Mesothelial cell of epicardium (in vitro differentiated cells): ENCODE data around the gene CELF2. TPM values are rescaled to one million over a fixed set of nuclear protein-coding genes. Genes with fewer than 3 reads are reported as not detected.

ENCODE experiments used
- DNase-seq, 2 experiments: peaks; one replicate each; pipeline ENCODE4 v3.0.0; 2021; ENCODE audit warnings: low spot score in 2 of 2; ENCODE audit not compliant: unreplicated experiment in 2 of 2
- H3K27ac Mint-ChIP-seq: 2 replicates; pipeline ENCODE4 v1.8.0; 2021; ENCODE audit warnings: mixed read lengths
- H3K27me3 Mint-ChIP-seq: 2 replicates; pipeline ENCODE4 v1.8.0; 2021; ENCODE audit warnings: low read depth, mixed read lengths
- H3K36me3 Mint-ChIP-seq: 2 replicates; pipeline ENCODE4 v1.8.0; 2021; ENCODE audit warnings: mixed read lengths
- H3K4me1 Mint-ChIP-seq: 2 replicates; pipeline ENCODE4 v1.8.0; 2021; ENCODE audit warnings: mixed read lengths
- H3K4me3 Mint-ChIP-seq: 2 replicates; pipeline ENCODE4 v1.8.0; 2021; ENCODE audit warnings: mild to moderate bottlenecking, moderate library complexity, mixed read lengths
- H3K9me3 Mint-ChIP-seq: 2 replicates; pipeline ENCODE4 v1.8.0; 2021; ENCODE audit warnings: mixed read lengths
- CTCF ChIP-seq: fragments of 200-600 bp; sonication (generic); IDR thresholded peaks from one replicate; pipeline ENCODE4 v1.5.0; 2021; ENCODE audit warnings: antibody characterized with exemption; ENCODE audit not compliant: unreplicated experiment
- total RNA-seq: library from RNA; stranded (reverse); gene quantifications from 3 replicates; pipeline ENCODE4 v1.2.1, GENCODE V29; 2021

The CELF2 gene
- total RNA-seq, 1 donor from 2014 or later = 24.0 TPM

DNA sequence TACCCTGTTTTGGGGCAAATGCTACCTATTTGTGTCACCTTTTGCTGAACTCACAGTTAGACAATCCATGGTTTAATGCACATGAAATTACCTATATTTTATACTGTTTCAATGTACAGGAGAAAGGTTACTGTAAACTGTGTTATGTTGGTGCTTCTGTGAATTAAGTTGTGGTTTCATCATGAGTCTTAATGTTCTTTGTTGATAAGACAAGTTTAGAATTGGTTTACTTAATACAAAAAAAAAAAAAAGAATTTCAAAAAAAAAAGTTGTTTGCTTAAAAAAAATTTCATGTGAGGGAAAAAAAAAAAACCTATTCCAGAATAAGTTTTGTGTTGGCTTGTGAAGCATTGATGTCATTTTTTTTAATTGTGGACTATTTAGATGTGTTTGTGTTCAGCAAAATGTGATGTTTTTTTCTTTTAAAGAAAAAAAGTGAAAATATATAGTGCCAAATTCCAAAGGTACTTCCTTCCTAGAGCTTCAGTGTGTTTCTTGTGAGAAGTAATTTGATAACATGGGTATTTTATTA, 313.4 kb downstream of the CELF2 start:
- H3K9me3 Mint-ChIP-seq = no peaks in the 10 kb centered on the region
- H3K27me3 Mint-ChIP-seq = no peaks in the 10 kb centered on the region
- H3K27ac Mint-ChIP-seq = no peak overlapping the region
- no peak overlapping the region for H3K4me3 Mint-ChIP-seq
- TF ChIP-seq CTCF = no peak
- no peaks in the 10 kb centered on the region for H3K36me3 Mint-ChIP-seq
- no peak for DNase-seq
- peaks cover 27% of the 10 kb centered on the region for H3K4me1 Mint-ChIP-seq

DNA sequence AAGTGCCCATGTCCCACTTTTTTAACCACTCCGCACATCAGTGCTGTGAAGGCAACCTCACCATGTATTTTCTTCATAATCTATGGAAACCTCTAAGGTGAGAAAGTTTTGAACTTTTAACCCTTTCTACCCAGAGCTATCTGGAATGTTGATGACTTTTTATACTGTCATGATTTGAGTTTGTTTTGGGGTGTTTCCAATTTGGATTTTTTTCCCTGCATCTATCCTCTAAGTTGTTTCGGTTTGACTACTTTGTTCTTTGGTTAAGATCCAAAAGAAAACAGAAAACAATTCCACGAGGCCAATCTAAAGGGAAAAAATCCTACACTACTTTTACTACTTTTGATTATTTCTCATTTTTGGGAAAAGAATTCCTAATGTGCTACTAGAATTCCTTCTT, 314.1 kb downstream of the CELF2 start:
- Mint-ChIP-seq H3K4me1 (peaks cover 27% of the 10 kb centered on the region), H3K4me3 (no peak overlapping the region), H3K27ac (no peak overlapping the region), H3K27me3 (no peaks in the 10 kb centered on the region), H3K36me3 (no peaks in the 10 kb centered on the region), H3K9me3 (no peaks in the 10 kb centered on the region)
- no peak for TF ChIP-seq CTCF
- no peak for DNase-seq

GRCh38 chr10:11332846-11333245, 315.2 kb downstream of the CELF2 start:
- no peak for TF ChIP-seq CTCF
- Mint-ChIP-seq H3K27me3 (no peaks in the 10 kb centered on the region), H3K36me3 (no peaks in the 10 kb centered on the region), H3K9me3 (no peaks in the 10 kb centered on the region), H3K27ac (no peak overlapping the region), H3K4me3 (no peak overlapping the region), H3K4me1 (peaks cover 32% of the 10 kb centered on the region)
- no peak for DNase-seq

GRCh38 chr10:11334436-11334835, 316.8 kb downstream of the CELF2 start:
- Mint-ChIP-seq H3K27ac (peak overlapping the region; percentile 17), H3K27me3 (no peaks in the 10 kb centered on the region), H3K9me3 (no peaks in the 10 kb centered on the region), H3K4me3 (no peak overlapping the region), H3K4me1 (peaks cover 29% of the 10 kb centered on the region), H3K36me3 (no peaks in the 10 kb centered on the region)
- DNase-seq = no peak
- TF ChIP-seq CTCF = no peak

DNA sequence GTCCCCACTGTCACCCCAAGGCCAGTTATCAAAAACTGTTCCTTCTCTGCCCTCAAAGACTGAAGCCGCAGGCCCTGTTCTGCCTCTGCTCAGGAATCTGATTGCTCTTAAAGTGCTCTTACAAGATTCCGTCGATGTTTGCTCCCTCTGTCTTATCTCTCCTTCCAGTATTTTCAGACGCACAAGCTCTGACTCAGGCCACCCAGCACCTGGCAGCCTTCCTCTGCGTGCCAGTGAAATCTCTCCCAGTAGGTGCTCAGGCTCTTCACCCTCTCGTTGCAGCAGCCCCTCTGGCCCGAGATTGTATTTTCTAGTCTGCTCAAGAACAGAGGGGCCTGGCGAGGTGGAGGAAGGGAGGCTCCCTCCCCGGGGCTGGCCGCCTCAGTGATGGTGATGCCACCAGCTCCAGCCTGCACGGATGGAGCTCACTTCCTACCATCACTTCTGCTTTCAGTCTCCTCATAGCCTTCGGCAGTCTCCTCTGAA, 317.5 kb downstream of the CELF2 start:
- peaks cover 29% of the 10 kb centered on the region for H3K4me1 Mint-ChIP-seq
- TF ChIP-seq CTCF = no peak
- H3K36me3 Mint-ChIP-seq = no peaks in the 10 kb centered on the region
- DNase-seq = no peak
- no peaks in the 10 kb centered on the region for H3K9me3 Mint-ChIP-seq
- H3K4me3 Mint-ChIP-seq = no peak overlapping the region
- H3K27ac Mint-ChIP-seq = peak overlapping the region; percentile 45
- no peaks in the 10 kb centered on the region for H3K27me3 Mint-ChIP-seq
